ENCODE data around the gene ASB13.

Gene ASB13, protein sequence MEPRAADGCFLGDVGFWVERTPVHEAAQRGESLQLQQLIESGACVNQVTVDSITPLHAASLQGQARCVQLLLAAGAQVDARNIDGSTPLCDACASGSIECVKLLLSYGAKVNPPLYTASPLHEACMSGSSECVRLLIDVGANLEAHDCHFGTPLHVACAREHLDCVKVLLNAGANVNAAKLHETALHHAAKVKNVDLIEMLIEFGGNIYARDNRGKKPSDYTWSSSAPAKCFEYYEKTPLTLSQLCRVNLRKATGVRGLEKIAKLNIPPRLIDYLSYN

DNA sequence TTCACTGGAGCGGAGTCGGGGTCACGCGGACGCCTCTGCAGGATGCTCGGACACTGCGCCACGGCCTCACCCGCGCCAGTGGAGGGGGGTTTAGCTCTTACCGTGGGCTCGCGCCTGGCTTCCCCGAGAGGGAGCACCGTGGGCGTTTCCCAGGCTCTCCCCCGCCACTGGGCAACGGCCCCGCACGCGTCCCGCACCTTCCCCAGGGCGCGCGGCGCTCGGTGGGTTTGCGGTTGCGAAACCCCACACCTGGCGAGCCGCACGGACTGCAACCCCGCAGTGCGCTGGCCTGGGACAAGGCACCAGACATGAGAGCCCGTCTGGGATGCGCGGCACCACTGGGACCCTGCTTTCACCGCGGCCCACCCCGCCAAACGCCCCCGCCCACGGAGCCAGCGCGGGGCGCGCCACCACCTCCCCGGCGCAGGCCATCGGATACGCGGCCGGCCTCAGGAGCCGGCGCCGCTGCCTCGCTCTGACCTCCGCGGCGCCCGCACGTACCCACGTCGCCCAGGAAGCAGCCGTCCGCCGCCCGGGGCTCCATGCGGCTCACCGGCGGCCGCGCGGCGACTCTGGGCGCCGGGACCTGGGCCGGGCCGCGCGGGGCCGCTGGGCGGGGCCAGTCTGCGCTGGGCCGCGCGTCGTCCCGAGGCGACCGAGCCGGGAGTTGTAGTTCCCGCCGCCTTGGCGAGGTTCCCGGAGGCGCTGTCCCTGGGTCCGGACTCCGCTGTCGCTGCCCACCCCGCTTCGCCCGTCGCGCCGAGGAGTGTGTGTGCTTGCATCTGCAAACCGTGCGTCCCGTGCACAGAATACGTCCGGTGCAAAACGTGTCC, at the start of gene ASB13:
Gene ASB13 (minus strand): TSS at position 588 of the 833 bp plus-strand sequence. CDS start 44 bp downstream, at position 544.
- DNase-seq (ENCODE audit: low spot score) = peak; percentile 67

DNA sequence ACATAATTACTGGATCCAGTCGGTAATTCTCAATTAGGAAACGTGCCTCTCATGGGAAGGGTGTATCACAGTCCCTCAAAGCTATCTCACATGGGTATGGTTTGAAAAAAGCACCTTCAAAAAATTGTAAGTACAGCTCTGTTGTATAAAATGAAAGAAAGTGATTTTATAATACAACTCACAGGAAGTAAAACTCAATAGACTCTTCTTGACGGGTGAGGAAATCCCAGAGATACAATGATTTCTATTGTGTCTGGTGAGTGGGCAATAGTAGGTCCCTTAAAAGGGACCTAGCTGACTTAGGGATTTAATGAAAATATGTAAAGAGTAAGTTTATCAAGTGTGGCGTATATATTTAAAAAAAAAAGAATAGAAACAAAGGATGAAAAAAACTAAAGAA, 45.2 kb upstream of the ASB13 start:
- no peak for DNase-seq (ENCODE audit: low spot score)

DNA sequence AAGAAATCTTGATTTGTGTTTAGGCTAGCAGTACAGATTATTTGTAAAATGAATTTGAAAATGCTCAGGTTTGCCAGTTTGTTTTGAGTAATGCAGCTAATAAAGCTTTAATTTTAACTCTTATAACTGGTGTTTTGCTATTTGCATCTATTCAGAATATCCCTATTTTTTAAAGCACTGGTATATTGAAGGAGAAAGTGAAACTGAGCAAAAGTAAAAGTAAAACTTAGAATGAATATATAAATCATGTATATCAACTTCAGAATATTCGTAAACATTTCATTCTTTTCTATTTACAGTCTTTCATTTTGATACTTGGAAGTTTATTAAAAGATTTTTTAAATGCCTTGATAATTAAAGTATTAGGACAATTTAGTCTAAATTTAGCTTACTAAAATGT, 44.5 kb upstream of the ASB13 start:
- DNase-seq (ENCODE audit: low spot score) = no peak

DNA sequence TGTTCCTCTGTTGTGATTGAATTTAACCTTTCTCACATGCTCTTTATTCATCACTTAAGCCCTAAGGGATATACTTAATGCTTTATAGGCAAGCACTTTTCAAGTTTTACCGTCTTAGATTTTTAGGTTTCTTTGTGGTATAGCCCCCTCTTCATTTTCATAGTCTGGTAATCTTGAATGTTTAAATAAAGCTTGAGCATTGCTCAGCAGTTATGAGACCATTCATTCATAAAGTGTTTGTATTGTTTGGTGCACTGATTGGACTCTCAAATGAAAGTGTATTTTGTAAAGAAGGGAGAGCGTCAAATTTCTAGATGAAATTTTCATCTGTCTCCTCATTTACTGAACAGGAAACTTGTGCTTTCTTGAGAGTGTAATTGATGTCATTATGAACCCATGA, 43.5 kb upstream of the ASB13 start:
- no peak for DNase-seq (ENCODE audit: low spot score)

DNA sequence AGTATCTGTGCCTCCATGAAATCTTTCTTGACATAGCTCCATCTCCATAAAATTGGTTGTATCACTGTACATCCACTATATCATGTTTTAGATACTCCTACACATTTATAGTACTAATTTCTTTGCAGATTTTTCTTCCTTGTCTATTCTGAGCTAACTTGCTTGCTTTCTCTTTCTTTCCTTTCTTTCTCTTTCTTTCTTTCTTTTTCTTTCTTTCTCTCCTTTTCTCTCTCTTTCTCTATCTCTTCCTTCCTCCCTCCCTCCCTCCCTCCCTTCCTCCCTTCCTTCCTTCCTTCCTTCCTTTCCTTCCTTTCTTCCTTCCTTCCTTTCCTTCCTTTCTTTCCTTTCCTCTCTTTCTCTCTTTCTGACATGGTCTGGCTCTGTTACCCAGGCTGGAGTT, 42.0 kb upstream of the ASB13 start:
- no peak for DNase-seq (ENCODE audit: low spot score)

DNA sequence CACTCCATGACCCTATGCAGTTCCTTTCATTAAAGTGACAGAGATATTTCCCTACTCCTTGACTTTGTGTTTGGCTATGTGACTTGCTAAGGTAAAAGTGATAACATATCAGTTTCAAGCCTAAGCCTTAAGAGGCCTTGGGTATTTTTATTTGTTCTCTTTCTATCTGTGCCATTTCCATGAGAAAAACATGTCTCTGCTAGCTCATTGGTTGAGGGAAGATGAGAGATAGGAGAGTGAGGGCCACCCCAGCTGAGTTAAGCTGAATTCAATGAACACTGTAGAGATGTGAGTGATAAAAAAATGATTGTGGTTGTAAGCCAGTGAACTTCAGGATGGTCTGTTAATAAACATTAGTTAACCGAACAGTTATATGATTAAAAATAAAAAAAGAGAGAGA, 31.7 kb upstream of the ASB13 start:
- no peak for DNase-seq (ENCODE audit: low spot score)

DNA sequence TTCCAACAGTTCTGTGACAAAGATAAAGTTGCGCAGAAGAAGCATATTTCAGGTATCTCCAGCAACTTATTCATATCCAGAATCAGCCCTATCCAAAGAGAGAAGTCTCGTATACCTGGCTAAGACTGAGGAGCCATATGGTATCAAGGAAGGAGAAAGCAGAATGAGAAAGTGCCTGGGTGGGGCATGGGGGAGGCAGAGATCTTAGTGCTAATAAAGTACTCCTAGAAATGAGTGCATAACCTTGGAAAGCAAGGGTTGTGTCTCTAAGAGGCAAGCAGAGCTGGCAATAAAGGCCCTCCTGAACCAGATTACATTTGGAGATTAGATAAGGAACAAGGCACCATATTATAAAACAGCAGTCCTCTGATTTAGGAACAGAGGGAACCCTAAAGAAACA, 30.9 kb upstream of the ASB13 start:
- no peak for DNase-seq (ENCODE audit: low spot score)

DNA sequence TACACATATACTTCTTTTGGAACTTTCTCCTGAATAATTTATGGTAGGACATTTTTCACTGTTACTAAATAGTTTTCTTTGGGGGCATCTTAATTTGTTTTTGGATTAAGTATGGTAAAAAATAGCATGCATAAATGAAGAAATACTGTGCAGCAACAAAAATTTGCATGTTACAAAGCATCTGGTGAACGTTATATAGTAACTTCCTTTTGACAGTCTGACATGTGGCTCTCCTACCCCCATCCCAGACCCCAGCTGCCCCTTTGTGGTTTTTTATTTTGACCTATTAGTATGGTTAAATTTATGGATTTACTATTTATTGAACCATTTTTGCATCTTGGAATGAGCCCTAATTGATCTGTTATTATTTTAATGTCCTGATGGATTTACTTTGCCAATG, 28.2 kb upstream of the ASB13 start:
- DNase-seq (ENCODE audit: low spot score) = no peak

DNA sequence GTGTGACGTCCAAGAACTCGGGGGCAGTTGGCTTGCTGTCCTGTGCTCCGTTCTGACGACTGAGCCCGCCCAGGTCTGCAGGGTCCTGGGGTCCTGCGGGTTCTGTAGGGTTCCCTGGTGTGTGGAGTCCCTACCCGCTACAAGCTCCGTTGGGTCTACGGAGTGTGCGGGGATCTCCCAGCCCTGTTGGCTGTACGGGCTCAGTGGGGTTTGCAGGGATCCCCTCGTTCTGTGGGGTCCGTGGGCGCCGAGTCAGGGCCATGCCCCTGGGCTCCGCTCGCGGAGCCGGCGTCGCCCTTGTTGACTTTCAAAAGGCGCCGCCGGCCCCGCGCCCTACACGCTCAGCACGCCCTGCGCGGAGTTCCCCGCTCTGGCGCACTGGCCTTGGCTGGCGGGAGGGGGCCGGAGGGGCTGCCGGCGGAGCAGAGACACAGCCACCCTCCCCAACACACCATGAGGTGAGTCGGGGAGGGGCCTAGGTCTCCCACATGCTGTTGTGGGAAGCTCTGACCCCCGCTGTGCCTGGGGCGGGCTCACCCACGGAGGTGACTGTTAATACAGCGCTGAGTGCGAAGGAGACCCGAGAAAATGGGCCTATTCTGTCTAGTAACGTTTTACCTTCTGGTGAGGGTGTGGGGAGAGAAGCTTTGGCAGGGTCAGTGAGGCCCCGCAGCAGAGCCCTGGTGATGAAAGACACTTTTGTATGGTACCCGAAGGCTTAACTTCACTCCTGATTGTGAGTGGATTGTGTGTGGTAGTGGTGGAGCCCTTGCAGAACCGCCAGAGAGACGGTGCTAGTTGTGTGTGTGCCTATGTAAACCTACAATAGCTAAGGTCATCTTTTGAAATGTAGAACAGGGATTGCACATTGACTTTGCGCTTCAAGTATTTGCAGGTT, 26.3 kb upstream of the ASB13 start:
- peak; percentile 49 for DNase-seq (ENCODE audit: low spot score)

DNA sequence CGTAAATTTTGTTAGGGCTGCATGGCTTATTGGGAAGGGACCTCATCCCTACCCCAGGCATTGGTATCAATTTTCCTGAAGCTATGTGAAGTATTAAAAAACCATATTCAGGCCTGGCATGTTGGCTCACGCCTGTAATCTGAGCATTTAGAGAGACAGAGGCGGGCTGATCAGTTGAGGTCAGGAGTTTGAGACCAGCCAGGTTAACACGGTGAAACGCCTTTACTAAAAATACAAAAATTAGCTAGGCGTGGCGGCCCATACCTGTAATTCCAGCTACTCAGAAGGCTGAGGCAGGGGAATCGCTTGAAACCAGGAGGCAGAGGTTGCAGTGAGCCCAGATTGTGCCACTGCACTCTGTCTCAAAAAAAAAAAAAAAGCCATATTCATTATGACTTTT, 25.4 kb upstream of the ASB13 start:
- DNase-seq (ENCODE audit: low spot score) = no peak

DNA sequence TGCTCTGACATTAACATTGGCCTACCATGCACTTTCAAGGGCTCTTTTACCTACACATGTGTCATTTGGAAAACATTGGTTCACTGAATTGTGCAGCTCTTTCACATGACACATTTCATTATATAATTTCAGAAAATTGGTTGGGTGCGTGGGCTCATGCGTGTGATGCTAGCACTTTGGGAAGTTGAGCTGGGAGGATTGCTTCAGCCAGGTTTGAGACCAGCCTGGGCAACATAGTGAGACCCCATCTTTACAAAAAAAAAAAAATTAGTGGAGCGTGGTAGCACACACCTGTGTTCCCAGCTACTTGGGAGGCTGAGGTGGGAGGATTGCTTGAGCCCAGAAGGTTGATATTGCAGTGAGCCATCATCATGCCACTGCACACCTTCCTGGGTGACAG, 22.2 kb upstream of the ASB13 start:
- DNase-seq (ENCODE audit: low spot score) = no peak

DNA sequence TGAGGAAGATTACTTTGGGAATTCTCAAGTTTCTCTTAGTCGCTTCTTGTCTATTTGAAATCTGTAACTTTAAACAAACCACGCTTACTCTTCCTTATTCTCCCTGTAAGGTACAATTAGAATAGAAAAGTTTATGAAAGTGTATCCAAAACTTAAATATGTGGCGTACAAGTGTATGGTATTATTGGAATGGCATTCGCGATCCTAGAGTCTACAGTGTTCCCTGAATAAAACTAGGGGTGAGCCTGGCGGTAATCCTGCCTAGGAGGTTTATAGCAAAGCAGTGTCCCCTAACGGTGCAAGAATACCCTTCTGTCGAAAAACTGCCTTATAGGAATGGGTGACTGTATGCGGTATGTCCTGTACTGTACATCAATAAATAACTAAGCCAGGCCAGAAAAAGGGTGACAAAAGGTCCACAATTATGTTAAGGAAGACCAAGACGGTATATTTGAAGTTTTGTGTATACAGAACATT, 19.4 kb upstream of the ASB13 start:
- DNase-seq (ENCODE audit: low spot score) = peak; percentile 11

DNA sequence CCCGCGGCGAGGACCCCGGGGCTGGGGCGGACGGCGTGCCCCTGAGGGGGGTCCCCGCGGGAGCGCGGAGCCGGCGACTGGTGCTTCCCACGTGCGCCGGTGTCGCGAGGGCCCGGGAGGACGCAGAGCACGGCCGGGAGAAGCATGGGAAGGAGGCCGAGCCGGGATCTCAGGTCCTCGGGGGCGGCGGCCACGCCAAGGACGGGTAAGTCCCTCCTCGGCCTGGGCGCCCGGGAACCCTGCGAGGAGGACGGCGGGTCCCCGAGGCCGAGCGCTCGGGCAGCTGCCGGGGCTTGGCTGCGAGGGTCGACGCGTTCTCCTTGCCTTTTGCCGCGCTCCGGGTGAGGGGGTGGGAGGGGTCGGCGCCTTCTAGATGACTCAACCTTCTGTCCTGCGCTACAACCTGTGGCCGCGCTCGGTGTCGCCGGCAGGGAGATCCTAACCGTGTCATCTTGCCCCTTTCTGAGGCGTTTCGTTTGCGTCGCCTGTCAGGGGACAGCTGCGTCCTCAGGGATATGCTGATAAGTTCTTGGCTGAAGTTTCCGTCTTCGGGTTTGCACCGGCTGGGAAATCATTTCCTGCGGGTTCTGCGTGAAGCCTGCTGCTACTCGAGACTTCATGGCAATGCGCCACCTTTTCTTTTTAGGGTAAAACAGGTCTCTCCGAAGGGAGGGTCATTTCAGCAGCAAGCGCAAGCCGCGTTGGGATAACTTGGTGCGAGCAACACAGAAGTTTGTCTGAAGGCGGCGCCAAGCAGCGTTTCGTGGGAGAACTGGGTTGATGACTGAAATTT, 18.8 kb upstream of the ASB13 start:
- peak; percentile 67 for DNase-seq (ENCODE audit: low spot score)

DNA sequence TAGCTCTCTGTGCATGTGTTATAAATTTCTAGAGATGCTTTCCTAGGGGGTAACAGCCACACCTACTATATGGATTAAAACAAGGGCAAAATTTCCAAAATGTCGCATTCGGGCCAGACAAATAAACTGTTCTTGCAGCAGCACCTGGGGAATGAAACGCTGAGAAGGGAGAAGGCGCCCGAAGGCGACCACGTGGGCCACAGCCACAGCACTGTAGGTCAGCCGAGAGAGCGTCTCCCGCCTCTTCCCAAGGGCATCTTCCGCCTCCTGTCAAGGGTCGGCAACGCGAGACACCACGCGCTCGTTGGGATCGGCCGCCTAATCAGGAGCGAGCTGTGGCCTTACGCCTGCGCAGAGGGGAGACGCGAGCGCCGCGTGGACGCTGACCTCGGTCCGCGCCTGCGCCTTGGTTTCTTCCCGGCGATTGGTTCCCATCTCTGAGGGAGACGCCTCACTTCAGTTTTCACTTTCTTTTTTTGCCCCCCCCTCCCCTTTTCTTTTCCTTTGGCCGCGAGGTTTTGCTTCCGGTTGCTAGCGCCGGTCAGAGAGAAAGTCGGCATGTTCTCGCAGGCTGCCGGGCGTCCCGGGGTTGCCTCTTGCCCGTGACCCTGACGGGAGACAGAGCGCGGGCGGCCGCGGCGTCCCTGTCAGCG, 18.0 kb upstream of the ASB13 start, which contains the start of gene TASOR2:
Gene TASOR2 (plus strand): TSS at position 521 of the 653 bp plus-strand sequence. CDS start 35,805 bp downstream, outside the sequence.
- peak; percentile 95 for DNase-seq (ENCODE audit: low spot score)

DNA sequence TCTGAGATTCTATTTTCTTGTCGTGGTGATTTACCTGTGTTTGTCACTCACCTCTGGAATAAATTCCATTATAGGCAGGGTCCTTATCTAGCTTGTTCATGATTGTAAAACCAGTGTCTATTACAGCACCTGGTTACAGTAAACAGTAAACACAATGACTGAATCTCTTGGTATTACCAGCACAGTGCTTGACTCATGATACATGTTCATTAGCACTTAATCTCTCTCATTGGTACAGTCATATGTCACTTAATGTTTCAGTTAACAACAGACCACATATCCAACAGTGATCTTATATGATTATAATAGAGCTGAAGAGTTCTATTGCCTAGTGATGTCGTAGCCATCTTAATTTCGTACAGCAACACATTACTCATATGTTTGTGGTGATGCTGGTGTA, 16.7 kb upstream of the ASB13 start:
- DNase-seq (ENCODE audit: low spot score) = no peak

DNA sequence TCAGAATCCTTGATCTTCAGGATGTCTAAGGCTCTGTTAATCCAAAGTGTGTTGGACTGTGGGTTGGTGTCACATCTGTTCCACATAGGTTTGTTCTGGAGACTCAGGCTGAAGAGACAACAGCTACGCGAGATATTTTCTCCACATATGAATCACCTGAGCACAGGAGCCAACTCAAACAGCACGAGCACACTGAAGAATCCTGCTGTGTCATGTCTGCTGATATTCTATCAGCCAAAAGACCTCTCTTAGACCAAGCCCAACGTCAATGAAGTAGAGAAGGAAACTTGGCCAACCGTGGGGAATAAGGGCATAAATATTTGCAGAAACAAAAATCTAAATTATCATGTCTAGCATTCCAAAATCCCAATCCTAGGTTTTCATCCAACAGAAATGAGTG, 15.5 kb upstream of the ASB13 start:
- no peak for DNase-seq (ENCODE audit: low spot score)

DNA sequence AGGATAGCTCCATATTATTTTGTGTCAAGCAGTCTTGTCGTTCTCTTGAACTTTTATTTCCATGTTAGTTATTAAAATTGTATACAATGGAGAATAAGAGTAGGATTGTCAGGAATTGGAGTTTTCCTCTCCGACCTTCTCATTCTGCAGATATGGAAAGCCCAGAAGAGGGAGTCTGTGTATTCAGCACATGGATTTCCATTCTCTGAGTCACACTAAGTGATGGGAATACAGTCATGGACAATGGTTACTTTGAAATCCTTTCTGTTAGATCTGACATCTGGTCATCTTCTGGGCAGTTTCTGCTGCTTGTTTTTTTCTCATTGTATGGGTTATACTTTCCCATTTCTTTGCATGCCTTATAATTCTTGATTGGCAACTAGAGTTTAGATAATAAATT, 13.2 kb upstream of the ASB13 start:
- peak; percentile 24 for DNase-seq (ENCODE audit: low spot score)

DNA sequence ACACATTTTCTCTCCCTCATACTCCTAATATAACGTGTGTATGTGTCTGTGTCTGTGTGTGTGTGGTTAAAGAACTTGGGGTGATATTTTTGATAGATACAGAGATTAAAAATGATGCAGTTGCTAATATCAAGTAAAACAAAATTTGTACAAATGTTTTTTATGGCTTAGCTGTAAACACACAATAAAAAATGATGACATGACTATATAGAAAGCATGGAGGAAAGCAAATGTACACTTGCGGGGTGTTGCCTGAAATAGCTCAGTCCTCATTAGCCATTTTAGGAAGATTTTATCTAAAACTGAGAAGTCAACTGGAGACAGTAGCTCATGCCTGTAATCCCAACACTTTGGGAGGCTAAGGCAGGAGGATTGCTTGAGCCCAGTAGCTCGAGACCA, 12.6 kb upstream of the ASB13 start:
- no peak for DNase-seq (ENCODE audit: low spot score)

DNA sequence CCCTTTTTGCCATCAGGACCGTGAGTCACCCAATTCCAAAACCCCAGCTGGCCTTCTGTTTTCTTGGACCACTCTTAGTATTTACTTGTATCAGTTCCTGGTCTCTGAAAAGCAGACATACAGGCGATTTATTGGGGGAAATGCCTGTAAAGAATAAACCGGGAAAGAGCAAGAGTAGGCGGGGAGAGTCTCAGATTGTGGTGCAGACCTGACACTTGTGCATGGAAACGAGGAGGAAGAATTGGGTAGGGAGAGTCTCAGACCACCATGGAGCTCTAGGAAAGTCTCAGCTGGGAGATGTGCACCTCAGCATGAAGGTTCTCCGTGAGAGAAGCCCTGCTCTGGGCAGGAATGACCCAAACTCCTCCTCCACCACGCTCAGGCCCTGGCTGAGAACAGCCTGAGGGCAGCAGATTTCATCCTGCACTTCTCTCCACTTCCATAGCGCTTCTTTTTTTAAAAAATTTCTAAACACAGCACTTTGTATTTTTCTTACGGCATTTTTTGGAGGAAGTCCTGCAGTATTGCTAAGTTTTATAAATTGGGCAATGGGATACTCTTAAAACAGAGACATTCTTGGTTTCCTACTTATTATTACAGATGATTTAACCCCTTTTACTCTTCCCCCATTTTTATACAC, 12.1 kb upstream of the ASB13 start:
- no peak for DNase-seq (ENCODE audit: low spot score)

DNA sequence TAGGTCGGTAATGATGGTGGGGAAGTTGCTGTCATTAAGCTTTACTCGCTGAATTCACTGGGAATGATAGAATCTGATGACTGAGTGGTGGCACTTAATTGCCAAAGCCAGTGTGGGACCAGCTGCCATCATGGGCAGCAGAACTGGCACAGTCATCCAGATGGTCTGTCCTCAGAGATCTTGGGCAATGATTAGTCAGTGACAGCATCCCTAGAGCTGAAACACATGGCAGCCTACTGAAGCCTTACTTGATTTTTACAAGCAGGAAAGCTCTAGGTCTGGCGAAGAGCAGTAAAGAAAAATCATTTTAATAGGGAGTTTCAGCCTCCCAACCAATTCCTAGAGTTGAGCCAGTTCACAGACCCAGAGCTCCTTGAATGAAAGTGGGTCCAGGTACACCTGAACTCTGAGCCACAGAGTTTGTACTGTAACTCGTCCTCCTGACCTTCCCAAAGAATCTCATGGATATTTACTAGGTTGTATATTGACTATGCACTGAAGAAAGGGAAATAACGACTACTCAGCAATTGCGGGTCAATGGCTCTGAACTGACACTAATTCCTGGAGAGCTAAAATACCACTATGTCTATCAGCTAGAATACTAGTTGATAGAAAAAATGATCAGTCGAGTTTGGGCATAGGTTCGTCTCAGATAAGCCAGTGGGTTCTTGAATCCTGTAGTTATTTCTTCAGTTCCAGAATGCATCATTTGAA, 4.4 kb upstream of the ASB13 start:
- DNase-seq (ENCODE audit: low spot score) = no peak

Data from globus pallidus (tissue), 1 donor.